Cardiac fibroblast (primary cell): ENCODE results near the gene CLEC7A.

Experiments used
- DNase-seq, 2 donors: peaks; one replicate each; pipeline versions ENCODE4 v3.0.0 to v3.0.0-alpha.2; 2010; ENCODE audit warnings: low read depth in 2 of 2
- H3K4me3 ChIP-seq, 2 donors: replicated peaks in 1 of 2; 1 replicate in 1 of 2; 2 replicates in 1 of 2; pipeline ENCODE4 v1.5.1; 2011; ENCODE audit warnings: low read depth in 2 of 2, low read length in 2 of 2, mild to moderate bottlenecking in 2 of 2, moderate library complexity in 1 of 2
- CTCF ChIP-seq: IDR thresholded peaks from one replicate; pipeline ENCODE4 v1.5.1; 2011; ENCODE audit warnings: low read depth, mild to moderate bottlenecking, low read length, inconsistent platforms

The CLEC7A gene

GRCh38 chr12:10158406-10158805 lies 28.4 kb upstream of the CLEC7A start:
- TF ChIP-seq CTCF, result no peak
- no peak for DNase-seq
- H3K4me3 ChIP-seq, result no peak overlapping the region

DNA sequence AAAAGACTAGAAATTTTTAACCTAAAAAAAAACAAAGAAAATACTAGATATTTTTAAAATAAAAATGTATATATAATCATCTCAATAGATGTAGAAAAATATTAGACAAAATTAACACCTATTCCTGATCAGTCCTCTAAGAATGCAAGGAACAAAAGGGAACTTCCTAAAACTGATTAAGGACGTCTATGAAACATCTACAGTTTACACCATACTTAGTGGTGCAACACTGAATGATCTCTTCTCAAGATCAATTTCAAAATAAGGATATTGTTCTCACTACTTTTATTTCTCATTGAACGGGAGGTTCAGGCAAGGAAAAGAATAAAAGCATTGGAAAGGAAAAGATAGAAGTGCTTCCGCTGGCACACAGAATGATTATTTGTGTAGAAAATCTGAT lies 26.0 kb upstream of the CLEC7A start:
- no peak for DNase-seq
- TF ChIP-seq CTCF, result no peak
- no peak overlapping the region for H3K4me3 ChIP-seq

- peak overlapping the region; percentile 53 to 58 for H3K4me3 ChIP-seq
- no peak for DNase-seq
- no peak for TF ChIP-seq CTCF
Measured at GRCh38 chr12:10154145-10154496, 24.1 kb upstream of the CLEC7A start.

DNA sequence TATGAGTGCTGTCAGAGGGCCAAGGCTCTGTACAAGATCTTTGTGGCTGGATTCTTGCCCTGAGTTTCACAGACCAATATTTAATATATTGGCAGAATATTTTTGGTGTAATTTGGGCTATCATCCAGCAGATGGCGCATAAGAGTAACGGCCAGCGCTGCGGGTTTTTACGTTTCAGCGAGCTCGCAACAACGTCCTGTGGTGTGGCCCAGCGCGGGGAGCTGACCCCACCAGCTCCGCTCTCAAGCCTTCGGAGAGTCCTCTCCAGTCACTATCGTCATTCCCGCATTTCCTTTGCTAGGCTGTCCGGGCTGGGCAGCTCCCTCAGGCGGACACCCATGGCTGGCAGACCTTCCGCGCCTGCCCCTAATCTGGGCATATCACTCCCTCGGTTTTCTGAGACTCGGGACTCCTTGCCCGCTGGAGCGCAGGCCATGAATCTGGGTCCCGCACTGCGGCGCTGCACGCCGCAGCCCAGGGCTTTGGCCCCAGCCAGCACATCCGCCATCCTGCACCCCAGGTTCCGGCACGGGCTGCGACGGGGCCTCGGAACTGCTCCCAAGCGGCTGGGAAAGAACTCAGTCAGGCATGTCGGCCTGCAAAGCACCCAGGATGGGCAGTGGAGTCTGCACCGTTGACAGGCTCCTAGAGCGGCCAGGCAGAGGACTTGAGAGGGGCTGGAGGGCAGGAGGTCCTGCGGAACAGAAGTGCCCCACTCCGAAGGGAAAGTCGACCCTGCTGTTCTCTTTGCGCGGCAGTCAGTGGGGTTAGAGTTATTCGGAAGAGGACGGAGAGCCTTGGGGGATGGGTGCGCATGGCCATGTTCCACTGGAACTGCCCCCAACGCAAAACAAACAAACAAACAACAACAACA lies 23.5 kb upstream of the CLEC7A start:
- peak; percentile 74 to 75 for DNase-seq

DNA sequence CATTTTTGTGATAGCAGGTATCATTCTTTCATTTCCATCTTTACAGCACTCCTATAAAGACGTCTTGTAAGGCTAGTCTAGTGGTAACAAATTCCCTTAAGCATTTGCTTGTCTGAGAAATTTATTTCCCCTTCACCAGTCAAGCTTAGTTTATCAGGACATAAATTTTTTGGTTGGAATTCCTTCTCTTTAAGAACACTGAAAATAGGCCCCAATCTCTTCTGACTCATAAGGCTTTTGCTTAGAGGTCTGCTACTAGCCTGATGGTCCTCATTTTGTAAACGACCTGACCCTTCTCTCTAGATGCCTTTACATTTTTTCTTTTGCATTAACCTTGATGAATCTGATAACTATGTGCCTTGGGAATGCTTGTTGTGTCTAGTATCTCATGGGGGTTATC lies 21.6 kb upstream of the CLEC7A start:
- TF ChIP-seq CTCF, result no peak
- H3K4me3 ChIP-seq, result no peak overlapping the region
- DNase-seq, result no peak

More for the DNA sequence above, 23.5 kb upstream of the CLEC7A start:
- TF ChIP-seq CTCF, result peak; percentile 78
- H3K4me3 ChIP-seq, result peak overlapping the region; percentile 53 to 58

GRCh38 chr12:10147714-10148403 lies 17.9 kb upstream of the CLEC7A start:
- no peak overlapping the region for H3K4me3 ChIP-seq
- TF ChIP-seq CTCF, result no peak
- DNase-seq, result no peak
